Measurements from ENCODE around the gene RAB39B.

DNA sequence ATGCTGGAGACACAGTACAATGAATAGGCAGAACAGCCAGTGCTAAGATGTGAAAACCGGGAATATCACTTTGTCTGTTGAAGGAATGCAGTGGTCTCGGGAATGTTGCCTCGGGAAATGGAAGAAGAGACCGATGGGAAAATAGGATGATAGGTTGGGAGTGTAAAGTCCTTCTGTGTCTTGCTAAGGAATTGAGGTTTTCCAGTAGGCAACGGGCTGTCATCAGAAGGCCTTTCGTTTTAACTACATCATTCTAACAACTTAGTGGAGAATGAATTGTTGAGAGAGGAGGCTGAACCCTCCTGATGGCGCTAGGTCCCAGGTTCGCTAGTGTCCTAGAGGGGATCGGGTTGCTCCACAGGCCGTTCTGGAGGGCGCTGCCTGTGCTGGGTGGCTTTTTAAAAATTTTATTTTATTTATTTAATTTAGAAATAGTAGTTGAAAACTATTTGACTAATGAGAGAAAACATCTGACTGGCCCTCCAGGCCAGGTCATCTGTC lies 47.3 kb downstream of the RAB39B start:
- TF ChIP-seq POLR2AphosphoS5 (IDR thresholded peaks at IDR 0.05; ENCODE audit: low read depth, low read length) (no peak), POLR2A (IDR thresholded peaks at IDR 0.05; ENCODE audit: low read depth, low read length) (no peak), TAF1 (IDR thresholded peaks at IDR 0.05; ENCODE audit: low read depth, low read length) (no peak)
